Adrenal gland (tissue), 5 donors: Measurements from ENCODE around the gene KIZ.

Source experiments
- CTCF ChIP-seq, 6 experiments: fragments of 450-650 bp in 4 of 6; fragments of 200-600 bp in 2 of 6; sonication (generic) in 1 of 6; IDR thresholded peaks; 1 replicate in 5 of 6; 2 replicates in 1 of 6; pipeline versions ENCODE4 v1.5.1 to v1.8.0; 2016 to 2021; ENCODE audit warnings: antibody characterized with exemption in 6 of 6, mild to moderate bottlenecking in 2 of 6, moderate library complexity in 1 of 6
- POLR2A ChIP-seq, 2 donors: fragments of 450-650 bp; IDR thresholded peaks; one replicate each; pipeline ENCODE4 v1.6.1; 2017; ENCODE audit warnings: antibody characterized with exemption in 2 of 2, mild to moderate bottlenecking in 2 of 2, moderate library complexity in 1 of 2
- donor health status: DM: no; HTN: no; CAD: no.

GRCh38 chr20:21087862-21088540 lies 37.9 kb upstream of the KIZ start:
- TF ChIP-seq POLR2A (IDR thresholded peaks at IDR 0.05): no peak
- TF ChIP-seq CTCF (IDR thresholded peaks at IDR 0.05): no peak
